T-cell (primary cell): Measurements from ENCODE around the gene DENND1A. TPM values are rescaled to one million over a fixed set of nuclear protein-coding genes. Genes with fewer than 3 reads are reported as not detected.

ENCODE experiments used
- ATAC-seq, 4 experiments: fragments of 200-7000 bp in 3 of 4; fragments of 150-1000 bp in 1 of 4; cut with Tn5 transposase; replicated peaks in 1 of 4; 1 replicate in 3 of 4; 2 replicates in 1 of 4; pipeline ENCODE4 v1.10.0; 2021; ENCODE audit warnings: moderate library complexity in 3 of 4, mild to moderate bottlenecking in 2 of 4, moderate number of reproducible peaks in 1 of 4
- CTCF ChIA-PET, 2 donors: fragments of 300-600 bp; sonication (Branson Sonifier 250); formaldehyde crosslinking; loops; one replicate each; lab custom pipeline; 2022; ENCODE audit warnings: antibody characterized with exemption in 2 of 2; lab: Charles Lee
- POLR2A ChIA-PET, 2 donors: fragments of 300-600 bp; sonication (Branson Sonifier 250); formaldehyde crosslinking; loops; one replicate each; lab custom pipeline; 2022; ENCODE audit warnings: antibody characterized with exemption in 2 of 2; lab: Charles Lee
- DNase-seq, 35 experiments: peaks; one replicate each; pipeline versions ENCODE4 v3.0.0 to v3.0.0-alpha.2; 2013 to 2023
- H3K27ac ChIP-seq: one replicate; pipeline ENCODE4 v1.5.1; 2013; ENCODE audit warnings: low read length
- H3K27me3 ChIP-seq, 2 experiments: replicated peaks in 1 of 2; 1 replicate in 1 of 2; 2 replicates in 1 of 2; pipeline versions ENCODE4 v1.6.1 to v1.7.0; 2013; ENCODE audit warnings: low read length in 1 of 2, mixed read lengths in 1 of 2; ENCODE audit not compliant: control insufficient read depth in 2 of 2, insufficient read depth in 2 of 2; ENCODE audit errors: extremely low read depth in 1 of 2
- H3K36me3 ChIP-seq, 2 donors: 1 replicate in 1 of 2; 2 replicates in 1 of 2; pipeline versions ENCODE4 v1.6.1 to v1.7.0; 2013; ENCODE audit warnings: low read length in 1 of 2; ENCODE audit not compliant: control insufficient read depth in 2 of 2, insufficient read depth in 1 of 2; ENCODE audit errors: extremely low read depth in 1 of 2
- H3K4me1 ChIP-seq, 2 experiments: 1 replicate in 1 of 2; 2 replicates in 1 of 2; pipeline versions ENCODE4 v1.6.1 to v1.7.0; 2013; ENCODE audit warnings: low read length in 2 of 2, mixed read lengths in 1 of 2; ENCODE audit not compliant: insufficient read depth in 2 of 2, control insufficient read depth in 1 of 2; ENCODE audit errors: extremely low read depth in 1 of 2
- H3K4me3 ChIP-seq, 2 donors: 1 replicate in 1 of 2; 2 replicates in 1 of 2; pipeline versions ENCODE4 v1.5.1 to v1.7.0; 2013; ENCODE audit warnings: mild to moderate bottlenecking in 2 of 2, low read length in 1 of 2, moderate library complexity in 1 of 2; ENCODE audit not compliant: control insufficient read depth in 1 of 2; ENCODE audit errors: extremely low read depth in 1 of 2
- H3K9me3 ChIP-seq: 2 replicates; pipeline ENCODE4 v1.7.0; 2013
- H3K27ac Mint-ChIP-seq, 2 donors: one replicate each; pipeline ENCODE4 v1.8.0; 2020 to 2021; ENCODE audit warnings: mild to moderate bottlenecking in 2 of 2, mixed read lengths in 2 of 2
- H3K27me3 Mint-ChIP-seq, 2 donors: one replicate each; pipeline ENCODE4 v1.8.0; 2021 to 2022; ENCODE audit warnings: mixed read lengths in 2 of 2
- H3K36me3 Mint-ChIP-seq: one replicate; pipeline ENCODE4 v1.8.0; 2021; ENCODE audit warnings: mixed read lengths
- H3K4me1 Mint-ChIP-seq, 3 donors: one replicate each; pipeline ENCODE4 v1.8.0; 2020 to 2022; ENCODE audit warnings: mixed read lengths in 3 of 3, mild to moderate bottlenecking in 1 of 3
- H3K4me3 Mint-ChIP-seq, 3 donors: one replicate each; pipeline ENCODE4 v1.8.0; 2020 to 2022; ENCODE audit warnings: mild to moderate bottlenecking in 3 of 3, mixed read lengths in 3 of 3, moderate library complexity in 3 of 3
- H3K9me3 Mint-ChIP-seq, 3 donors: one replicate each; pipeline ENCODE4 v1.8.0; 2020 to 2022; ENCODE audit warnings: mixed read lengths in 3 of 3
- WGBS: methylation state at CpG from one replicate; pipeline ENCODE4 v1.1.5; 2013; ENCODE audit warnings: missing lambda C conversion rate; ENCODE audit not compliant: insufficient coverage; 5-methylcytosine and 5-hydroxymethylcytosine counted together
- total RNA-seq, 35 experiments: library from RNA in 6 of 35; stranded (reverse) in 6 of 35; fragments of 120-200 nt in 1 of 35; gene quantifications; one replicate each; pipeline versions ENCODE4 v1.2.1 to v1.2.4 and lab custom pipeline; 2013 to 2026

The DENND1A gene
- total RNA-seq, 5 donors from 2014 or later (not counting 1 experiment from before 2014, with no cell fraction given) = 12.4 to 19.9 (median 14.1) TPM

GRCh38 chr9:123828449-123828848, 101.5 kb downstream of the DENND1A start:
- no peaks in the 10 kb centered on the region for H3K27me3 ChIP-seq
- peaks cover 1 to 6% (median 2%) of the 10 kb centered on the region in 3 donors for H3K4me1 Mint-ChIP-seq
- H3K4me1 ChIP-seq = no peaks in the 10 kb centered on the region
- peaks cover 11% of the 10 kb centered on the region for H3K9me3 ChIP-seq
- H3K36me3 ChIP-seq = no peaks in the 10 kb centered on the region
- no peak overlapping the region for H3K4me3 ChIP-seq
- no peak for ATAC-seq
- H3K9me3 Mint-ChIP-seq = peaks cover 25 to 44% (median 31%) of the 10 kb centered on the region in 3 donors
- ChIA-PET CTCF (no interaction called here), POLR2A (no interaction called here)
- peaks cover 60% of the 10 kb centered on the region for H3K36me3 Mint-ChIP-seq
- no peak overlapping the region for H3K4me3 Mint-ChIP-seq
- no peak for DNase-seq
- H3K27ac ChIP-seq = no peak overlapping the region
- H3K27me3 Mint-ChIP-seq = no peaks in the 10 kb centered on the region
- no peak overlapping the region for H3K27ac Mint-ChIP-seq

GRCh38 chr9:123825342-123826060, 104.4 kb downstream of the DENND1A start:
- Mint-ChIP-seq H3K36me3 (peaks cover 51% of the 10 kb centered on the region), H3K27me3 (no peaks in the 10 kb centered on the region), H3K9me3 (peaks cover 15 to 30% (median 26%) of the 10 kb centered on the region in 3 donors), H3K4me1 (peaks cover 2 to 12% (median 2%) of the 10 kb centered on the region in 3 donors), H3K27ac (no peak overlapping the region), H3K4me3 (no peak overlapping the region)
- Histone ChIP-seq H3K9me3 (peaks cover 11% of the 10 kb centered on the region), H3K36me3 (no peaks in the 10 kb centered on the region), H3K27me3 (no peaks in the 10 kb centered on the region), H3K27ac (no peak overlapping the region), H3K4me1 (no peaks in the 10 kb centered on the region), H3K4me3 (no peak overlapping the region)
- DNase-seq (no peak), ATAC-seq (no peak)
- ChIA-PET POLR2A (interaction anchor here (0.6 kb wide), 2 partner anchors 337 to 480 kb away, joined by 3 to 5 read pairs; no protein-coding TSS in a partner anchor), CTCF (interaction anchor here in 1 of 2 donors (0.6 kb wide), 1 partner anchor 97 kb away, joined by 7 read pairs; no protein-coding TSS in a partner anchor)
- 100% methylated on average over 2 of the region's 5 CpGs for WGBS

GRCh38 chr9:123823194-123823947, 106.6 kb downstream of the DENND1A start:
- DNase-seq (no peak), ATAC-seq (no peak)
- H3K9me3 Mint-ChIP-seq = peaks cover 6 to 11% (median 9%) of the 10 kb centered on the region in 3 donors
- no peaks in the 10 kb centered on the region for H3K36me3 ChIP-seq
- H3K27ac ChIP-seq = no peak overlapping the region
- ChIA-PET CTCF (no interaction called here), POLR2A (no interaction called here)
- no peaks in the 10 kb centered on the region for H3K27me3 Mint-ChIP-seq
- peaks cover 5% of the 10 kb centered on the region for H3K9me3 ChIP-seq
- no peak overlapping the region for H3K4me3 Mint-ChIP-seq
- peaks cover 2 to 12% (median 2%) of the 10 kb centered on the region in 3 donors for H3K4me1 Mint-ChIP-seq
- peaks cover 41% of the 10 kb centered on the region for H3K36me3 Mint-ChIP-seq
- no peak overlapping the region for H3K4me3 ChIP-seq
- H3K27ac Mint-ChIP-seq = no peak overlapping the region
- H3K27me3 ChIP-seq = no peaks in the 10 kb centered on the region
- WGBS = 79% methylated on average over 7 of the region's 7 CpGs
- H3K4me1 ChIP-seq = no peaks in the 10 kb centered on the region

GRCh38 chr9:123821619-123822018, 108.3 kb downstream of the DENND1A start:
- Mint-ChIP-seq H3K27ac (no peak overlapping the region), H3K4me3 (no peak overlapping the region), H3K36me3 (peaks cover 29% of the 10 kb centered on the region), H3K27me3 (no peaks in the 10 kb centered on the region), H3K9me3 (no peaks in the 10 kb centered on the region), H3K4me1 (peaks cover 2 to 12% (median 2%) of the 10 kb centered on the region in 3 donors)
- no peaks in the 10 kb centered on the region for H3K27me3 ChIP-seq
- no CpG with 5 or more reads among the region's 2 CpGs for WGBS
- POLR2A ChIA-PET = no interaction called here
- DNase-seq (no peak), ATAC-seq (no peak)
- H3K4me3 ChIP-seq = no peak overlapping the region
- no peaks in the 10 kb centered on the region for H3K36me3 ChIP-seq
- no peaks in the 10 kb centered on the region for H3K9me3 ChIP-seq
- H3K4me1 ChIP-seq = no peaks in the 10 kb centered on the region
- CTCF ChIA-PET = interaction anchor here in 1 of 2 donors (0.5 kb wide), 1 partner anchor 24 kb away, joined by 8 read pairs; no protein-coding TSS in a partner anchor
- no peak overlapping the region for H3K27ac ChIP-seq

- H3K9me3 Mint-ChIP-seq = no peaks in the 10 kb centered on the region
- no peak overlapping the region for H3K4me3 ChIP-seq
- no peaks in the 10 kb centered on the region for H3K27me3 ChIP-seq
- H3K4me1 ChIP-seq = no peaks in the 10 kb centered on the region
- no peak for ATAC-seq
- no peaks in the 10 kb centered on the region for H3K36me3 ChIP-seq
- peaks cover 24% of the 10 kb centered on the region for H3K36me3 Mint-ChIP-seq
- H3K4me3 Mint-ChIP-seq = no peak overlapping the region
- no peaks in the 10 kb centered on the region for H3K27me3 Mint-ChIP-seq
- ChIA-PET CTCF (no interaction called here), POLR2A (no interaction called here)
- H3K9me3 ChIP-seq = no peaks in the 10 kb centered on the region
- H3K27ac Mint-ChIP-seq = no peak overlapping the region
- H3K4me1 Mint-ChIP-seq = peaks cover 2 to 12% (median 2%) of the 10 kb centered on the region in 3 donors
- WGBS = 100% methylated on average over 1 of the region's 4 CpGs
- no peak overlapping the region for H3K27ac ChIP-seq
- no peak for DNase-seq
Measured at GRCh38 chr9:123820139-123820538, 109.8 kb downstream of the DENND1A start.

GRCh38 chr9:123816817-123817472, 113.0 kb downstream of the DENND1A start:
- ChIA-PET CTCF (no interaction called here), POLR2A (no interaction called here)
- Mint-ChIP-seq H3K4me3 (no peak overlapping the region), H3K27ac (no peak overlapping the region), H3K36me3 (peaks cover 11% of the 10 kb centered on the region), H3K27me3 (no peaks in the 10 kb centered on the region), H3K4me1 (no peaks in the 10 kb centered on the region), H3K9me3 (no peaks in the 10 kb centered on the region)
- Histone ChIP-seq H3K27ac (no peak overlapping the region), H3K4me3 (no peak overlapping the region), H3K36me3 (no peaks in the 10 kb centered on the region), H3K9me3 (no peaks in the 10 kb centered on the region), H3K27me3 (no peaks in the 10 kb centered on the region), H3K4me1 (no peaks in the 10 kb centered on the region)
- DNase-seq (no peak), ATAC-seq (no peak)
- 100% methylated on average over 1 of the region's 5 CpGs for WGBS
